ENCODE measurements around the gene RAB9A.
A peak's percentile ranks its signal among the peaks of the same experiment; 100 is the strongest.
"Not testable (repeated sequence)": the region's sequence is repeated elsewhere in the genome, so short reads cannot be mapped to it uniquely, and the experiment has no call there.

The RAB9A gene

GRCh38 chrX:13670197-13670596 is 18.7 kb upstream of the RAB9A start:
- DNase-seq = no peak

GRCh38 chrX:13673016-13673415 is 15.9 kb upstream of the RAB9A start:
- DNase-seq = no peak

- DNase-seq = no peak
Measured at GRCh38 chrX:13676885-13677284, 12.0 kb upstream of the RAB9A start.

DNA sequence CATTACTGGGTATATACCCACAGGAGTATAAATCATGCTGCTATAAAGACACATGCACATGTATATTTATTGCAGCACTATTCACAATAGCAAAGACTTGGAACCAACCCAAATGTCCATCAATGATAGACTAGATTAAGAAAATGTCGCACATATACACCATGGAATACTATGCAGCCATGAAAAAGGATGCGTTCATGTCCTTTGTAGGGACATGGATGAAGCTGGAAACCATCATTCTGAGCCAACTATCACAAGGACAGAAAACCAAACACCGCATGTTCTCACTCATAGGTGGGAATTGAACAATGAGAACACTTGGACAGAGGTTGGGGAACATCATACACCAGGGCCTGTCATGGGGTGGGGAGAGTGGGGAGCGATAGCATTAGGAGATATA is 9.2 kb upstream of the RAB9A start:
- DNase-seq = not testable (repeated sequence)

GRCh38 chrX:13681595-13681994 is 7.3 kb upstream of the RAB9A start:
- DNase-seq = no peak

DNA sequence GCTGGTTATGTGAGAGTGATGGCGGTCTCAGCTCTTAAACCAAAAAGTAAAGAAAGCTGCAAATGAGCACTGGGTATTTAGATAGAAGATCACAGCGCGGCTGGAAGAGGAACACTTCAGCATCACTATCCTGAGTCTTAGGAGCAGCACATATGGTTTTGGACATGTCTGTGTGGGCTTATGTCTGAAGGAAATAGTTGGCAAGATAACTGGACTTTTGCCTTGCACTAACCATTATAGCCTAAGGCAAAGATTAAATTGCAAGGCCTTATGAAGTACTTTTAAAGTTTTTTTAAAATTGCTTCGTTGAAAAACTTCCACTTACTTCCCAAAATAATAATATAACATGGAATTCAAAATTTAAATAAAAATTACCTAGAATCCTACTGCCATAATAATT is 4.6 kb upstream of the RAB9A start:
- no peak for DNase-seq

- no peak for DNase-seq
Measured at GRCh38 chrX:13685126-13685763, 3.7 kb upstream of the RAB9A start.

DNA sequence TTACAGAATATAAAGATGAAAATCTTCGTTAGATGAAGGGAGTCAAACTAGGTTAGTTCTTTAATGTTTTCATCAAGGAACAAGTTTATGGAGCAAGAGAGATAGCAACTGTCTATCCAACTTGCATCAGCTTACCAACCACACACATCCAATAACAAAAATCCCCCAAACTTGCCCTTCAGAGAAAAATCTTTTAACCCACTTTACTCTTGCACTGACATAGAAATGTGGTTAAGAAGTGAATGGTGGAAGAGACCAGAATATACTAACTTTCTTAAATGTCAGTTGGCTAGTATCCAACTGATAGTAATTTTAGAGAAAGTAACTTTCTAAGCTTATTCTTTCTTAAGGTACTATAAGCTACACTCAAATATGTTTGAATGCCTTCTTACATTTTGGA is 1.7 kb upstream of the RAB9A start:
- DNase-seq = no peak

GRCh38 chrX:13688384-13688957 is 457 bp upstream of the RAB9A start:
- DNase-seq = peak in 1 of 2 donors; percentile 13

DNA sequence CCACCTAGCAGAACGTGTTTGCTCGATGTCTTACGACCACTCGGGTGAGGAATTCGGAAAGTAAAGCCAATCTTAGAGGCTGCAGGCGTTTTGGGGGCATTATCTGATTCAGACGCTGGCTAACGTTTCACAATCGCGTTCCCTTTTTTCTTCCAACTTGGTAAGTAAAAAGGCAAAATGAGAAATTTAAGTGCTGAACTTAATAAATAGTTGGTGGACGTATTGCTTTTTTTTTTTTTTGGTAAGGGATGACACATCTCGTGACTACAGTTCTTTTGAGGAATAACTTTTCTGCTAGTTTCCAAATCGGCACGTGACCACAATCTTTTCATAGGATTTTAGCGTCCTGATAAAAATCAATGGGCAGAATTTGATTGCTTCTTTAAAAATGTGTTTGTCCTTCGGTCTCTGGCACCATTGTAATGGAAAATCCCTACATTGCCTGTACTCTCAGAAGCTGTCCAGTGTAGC is 848 bp downstream of the RAB9A start:
- DNase-seq = no peak

DNA sequence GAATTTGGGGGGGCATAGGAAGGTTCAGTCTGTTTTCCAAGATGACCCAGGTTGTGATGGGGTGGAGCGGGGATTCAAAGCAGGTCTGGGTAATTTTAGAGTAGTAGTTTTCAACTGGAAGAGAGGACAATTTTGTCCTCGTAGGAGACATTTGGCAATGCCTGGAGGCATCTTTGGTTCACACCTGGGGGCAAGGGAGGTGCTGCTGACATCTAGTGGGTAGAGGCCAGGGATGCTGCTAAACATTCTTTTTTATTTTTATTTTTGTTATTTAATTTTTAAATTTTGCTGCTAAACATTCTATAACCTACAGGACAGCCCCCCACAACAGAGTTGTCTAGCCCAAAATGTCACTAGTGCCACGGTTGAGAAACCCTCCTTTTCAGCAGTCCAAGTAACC is 1.9 kb downstream of the RAB9A start:
- peak; percentile 9 to 34 for DNase-seq

DNA sequence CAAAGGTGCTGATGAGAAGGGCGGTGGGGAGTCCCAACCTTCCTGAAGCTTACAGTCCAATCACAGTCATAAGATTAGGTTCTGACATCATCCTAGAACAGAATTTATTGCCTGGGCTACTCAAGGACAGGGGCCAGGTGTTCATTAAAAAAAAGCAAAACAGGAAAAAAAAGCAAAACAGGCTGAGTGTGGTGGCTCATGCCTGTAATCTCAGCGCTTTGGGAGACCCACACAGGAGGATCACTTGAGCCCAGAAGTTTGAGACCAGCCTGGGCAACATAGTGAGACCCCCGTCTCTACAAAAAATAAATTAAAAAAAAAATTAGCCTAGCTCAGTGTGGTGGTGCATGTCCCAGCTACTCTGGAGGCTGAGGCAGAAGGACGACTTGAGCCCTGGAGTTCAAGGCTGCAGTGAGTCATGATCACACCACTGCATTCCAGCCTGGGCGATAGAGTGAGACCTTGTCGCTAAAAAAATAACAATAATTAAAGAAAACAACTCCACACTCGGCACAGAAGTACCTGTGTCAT is 3.0 kb downstream of the RAB9A start:
- peak in 1 of 2 donors; percentile 14 for DNase-seq

DNA sequence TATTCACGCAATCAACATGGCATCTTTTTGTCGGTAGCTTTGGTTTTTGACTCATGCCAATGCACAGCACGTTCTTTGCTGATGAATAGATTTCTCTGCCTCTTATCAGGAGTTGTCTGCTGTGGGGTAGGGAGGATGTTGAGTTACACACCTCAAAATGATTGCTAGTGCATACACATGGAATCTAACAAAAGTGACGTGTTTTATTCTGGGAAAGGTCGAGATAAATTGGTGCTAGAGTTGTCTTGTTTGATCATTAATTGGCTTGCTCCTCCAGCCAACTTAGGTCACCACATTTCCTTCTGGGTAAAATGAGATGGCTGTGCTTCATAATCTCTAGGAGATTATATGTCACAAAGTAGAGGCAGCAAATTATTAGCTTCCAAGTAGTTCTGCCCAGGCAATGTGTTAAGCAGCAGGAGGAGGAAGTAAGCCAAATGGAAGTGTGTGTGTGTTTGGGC is 3.9 kb downstream of the RAB9A start:
- no peak for DNase-seq

GRCh38 chrX:13693341-13693961 is 4.5 kb downstream of the RAB9A start:
- DNase-seq = no peak

- DNase-seq = no peak
Measured at GRCh38 chrX:13694359-13694758, 5.4 kb downstream of the RAB9A start.

- no peak for DNase-seq
Measured at GRCh38 chrX:13694983-13695382, 6.1 kb downstream of the RAB9A start.

GRCh38 chrX:13695601-13696115 is 6.7 kb downstream of the RAB9A start:
- DNase-seq = no peak

GRCh38 chrX:13697455-13697854 is 8.5 kb downstream of the RAB9A start:
- DNase-seq = peak in 1 of 2 donors; percentile 8

DNA sequence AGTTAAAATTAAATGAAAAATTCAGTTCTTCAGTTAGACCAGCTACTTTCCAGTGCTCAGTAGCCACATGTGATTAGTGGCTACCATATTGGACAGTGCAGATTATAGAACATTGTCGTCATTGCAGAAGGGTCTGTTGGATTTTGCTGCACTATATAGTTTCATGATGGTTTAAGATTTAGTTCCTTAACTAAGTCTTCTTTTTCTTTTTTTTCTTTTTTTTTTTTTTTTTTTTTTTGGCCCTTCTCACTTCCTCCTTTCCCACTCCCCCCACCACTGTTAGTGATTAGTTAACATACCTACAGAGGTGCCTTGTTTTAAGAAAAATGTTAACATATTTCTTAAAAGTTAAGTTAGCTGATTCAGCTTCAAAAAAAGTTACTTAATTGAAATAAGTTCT is 9.0 kb downstream of the RAB9A start:
- no peak for DNase-seq

GRCh38 chrX:13698432-13698831 is 9.5 kb downstream of the RAB9A start:
- no peak for DNase-seq

DNA sequence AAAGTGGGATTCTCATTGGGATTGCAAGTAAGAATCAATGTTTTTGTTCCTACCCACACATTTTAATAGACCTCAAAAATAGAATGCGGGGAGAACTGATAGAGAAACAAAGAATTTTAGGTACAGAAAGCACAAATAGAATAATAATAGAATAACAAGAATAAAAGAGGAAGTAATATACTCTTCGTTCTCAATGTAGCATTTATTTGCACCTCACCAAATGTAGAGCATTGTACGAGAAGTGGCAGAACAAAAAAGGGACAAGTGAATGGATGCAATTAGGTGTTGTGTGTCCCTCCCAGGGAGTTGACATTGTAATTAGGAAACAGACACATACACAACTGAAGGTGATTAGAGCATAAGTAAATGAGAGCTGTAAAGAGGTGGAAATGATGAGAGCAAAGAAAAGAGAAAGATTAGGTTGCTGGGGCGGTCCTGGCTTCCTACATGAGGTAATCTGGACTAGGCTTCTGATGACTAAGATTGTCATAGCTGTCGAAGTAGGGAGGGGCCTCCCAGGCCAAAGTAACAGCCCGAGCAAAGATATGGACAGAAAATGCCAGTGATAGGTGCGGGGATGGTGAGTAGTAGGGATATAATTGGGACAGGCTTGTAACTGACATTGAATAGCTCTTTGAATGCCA is 10.4 kb downstream of the RAB9A start:
- DNase-seq = no peak

DNA sequence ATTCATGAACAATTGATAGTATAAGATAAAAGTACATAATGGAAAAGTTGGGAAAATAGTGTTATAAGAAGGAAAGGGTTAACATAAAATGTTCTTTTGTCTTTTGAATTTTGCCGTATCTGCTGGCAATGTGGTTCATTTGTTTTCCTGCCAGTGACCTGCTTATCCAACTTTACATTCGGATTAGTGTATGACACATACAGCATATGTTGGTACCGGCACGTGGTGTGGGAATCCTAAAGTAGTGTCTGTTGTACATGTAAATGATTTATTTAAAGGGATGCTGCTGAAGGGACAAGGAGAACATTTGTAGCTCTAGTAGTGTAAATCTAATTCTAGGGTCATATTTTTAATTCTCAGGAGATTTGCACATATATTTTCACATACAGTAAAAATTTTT is 11.5 kb downstream of the RAB9A start:
- DNase-seq = no peak

DNA sequence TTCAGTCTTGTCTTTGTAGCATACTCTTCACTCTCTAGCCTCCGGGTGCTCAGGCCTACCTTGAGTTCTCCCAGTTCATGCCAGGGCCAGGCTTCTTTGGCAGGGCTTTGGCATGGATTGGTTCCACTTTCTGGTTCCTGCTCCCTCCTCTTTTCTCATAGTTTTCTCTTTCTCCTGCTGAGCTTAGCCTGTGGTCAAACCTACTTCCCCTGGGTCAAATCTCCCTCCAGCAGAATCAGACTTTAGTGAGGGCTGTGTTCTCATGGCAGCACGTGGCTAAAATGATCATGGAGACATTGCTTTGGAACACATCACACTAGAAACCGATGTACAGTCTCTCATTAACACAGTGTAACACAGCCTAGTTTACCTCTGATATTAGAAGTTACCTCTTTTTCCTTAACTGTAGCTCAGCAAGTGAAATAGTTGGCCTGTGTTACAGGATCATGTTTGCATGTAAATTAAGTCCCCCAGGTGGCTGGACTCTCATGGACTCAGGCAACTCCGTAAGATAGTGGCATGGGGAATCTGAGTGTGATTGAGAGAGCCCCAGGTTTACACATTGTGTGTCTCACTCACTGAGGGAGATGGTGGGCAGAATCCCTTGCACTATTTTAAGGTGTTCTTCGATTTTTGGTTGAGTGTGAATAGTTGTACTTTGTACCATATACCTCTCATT is 13.3 kb downstream of the RAB9A start:
- no peak for DNase-seq

All from CD4-positive, alpha-beta T cell treated with Interleukin-1 beta for 1 hour (primary cell).